Umbilical cord (tissue), 2 donors: Measurements from ENCODE around the gene KCNQ2. TPM values are rescaled to one million over a fixed set of nuclear protein-coding genes. Genes with fewer than 3 reads are reported as not detected.
A peak's percentile ranks its signal among the peaks of the same experiment; 100 is the strongest.

Source experiments
- DNase-seq: peaks from one replicate; pipeline ENCODE4 v3.0.0-alpha.2; 2015; ENCODE audit warnings: low spot score
- total RNA-seq: library from RNA; depleted of rRNA; stranded (reverse); fragments of >200 nt; gene quantifications from one replicate; pipeline ENCODE4 v1.2.3, GENCODE V29; 2014; ENCODE audit warnings: low replicate concordance; ENCODE audit not compliant: insufficient read depth

KCNQ2 gene
- total RNA-seq, 1 donor from 2014 or later = 0.96 TPM

GRCh38 chr20:63404129-63405085 is 68.0 kb downstream of the KCNQ2 start:
- DNase-seq = no peak

GRCh38 chr20:63403403-63404105 is 68.9 kb downstream of the KCNQ2 start:
- no peak for DNase-seq

- no peak for DNase-seq
These were observed 69.6 kb downstream of the KCNQ2 start for GRCh38 chr20:63402860-63403220.

- DNase-seq = no peak
These were observed 70.1 kb downstream of the KCNQ2 start for GRCh38 chr20:63402181-63402859.

- no peak for DNase-seq
These were observed 70.9 kb downstream of the KCNQ2 start for GRCh38 chr20:63401384-63402110.

GRCh38 chr20:63400486-63401210 is 71.8 kb downstream of the KCNQ2 start:
- DNase-seq = no peak

GRCh38 chr20:63399596-63400375 is 72.7 kb downstream of the KCNQ2 start:
- no peak for DNase-seq

GRCh38 chr20:63398744-63399514 is 73.5 kb downstream of the KCNQ2 start:
- DNase-seq = no peak

- DNase-seq = no peak
These were observed 74.5 kb downstream of the KCNQ2 start for GRCh38 chr20:63397946-63398450.

- no peak for DNase-seq
These were observed 75.2 kb downstream of the KCNQ2 start for GRCh38 chr20:63397155-63397843.

- DNase-seq = no peak
These were observed 76.2 kb downstream of the KCNQ2 start for GRCh38 chr20:63396300-63396699.

GRCh38 chr20:63395723-63396122 is 76.7 kb downstream of the KCNQ2 start:
- no peak for DNase-seq

GRCh38 chr20:63394920-63395455 is 77.5 kb downstream of the KCNQ2 start:
- DNase-seq = no peak

GRCh38 chr20:63394069-63394919 is 78.2 kb downstream of the KCNQ2 start:
- DNase-seq = peak; percentile 13

- DNase-seq = no peak
These were observed 78.9 kb downstream of the KCNQ2 start for GRCh38 chr20:63393566-63393965.

- DNase-seq = no peak
These were observed 79.7 kb downstream of the KCNQ2 start for GRCh38 chr20:63392465-63393365.
